NCI-H128 (cell line): ENCODE measurements around the gene ARHGAP30.

Source experiments
- DNase-seq: peaks from one replicate; lab custom pipeline; 2025; ENCODE audit not compliant: unreplicated experiment; lab: John Stamatoyannopoulos, UW

ARHGAP30 gene

GRCh38 chr1:161089938-161090337 is 20.2 kb upstream of the ARHGAP30 start:
- DNase-seq = no peak

DNA sequence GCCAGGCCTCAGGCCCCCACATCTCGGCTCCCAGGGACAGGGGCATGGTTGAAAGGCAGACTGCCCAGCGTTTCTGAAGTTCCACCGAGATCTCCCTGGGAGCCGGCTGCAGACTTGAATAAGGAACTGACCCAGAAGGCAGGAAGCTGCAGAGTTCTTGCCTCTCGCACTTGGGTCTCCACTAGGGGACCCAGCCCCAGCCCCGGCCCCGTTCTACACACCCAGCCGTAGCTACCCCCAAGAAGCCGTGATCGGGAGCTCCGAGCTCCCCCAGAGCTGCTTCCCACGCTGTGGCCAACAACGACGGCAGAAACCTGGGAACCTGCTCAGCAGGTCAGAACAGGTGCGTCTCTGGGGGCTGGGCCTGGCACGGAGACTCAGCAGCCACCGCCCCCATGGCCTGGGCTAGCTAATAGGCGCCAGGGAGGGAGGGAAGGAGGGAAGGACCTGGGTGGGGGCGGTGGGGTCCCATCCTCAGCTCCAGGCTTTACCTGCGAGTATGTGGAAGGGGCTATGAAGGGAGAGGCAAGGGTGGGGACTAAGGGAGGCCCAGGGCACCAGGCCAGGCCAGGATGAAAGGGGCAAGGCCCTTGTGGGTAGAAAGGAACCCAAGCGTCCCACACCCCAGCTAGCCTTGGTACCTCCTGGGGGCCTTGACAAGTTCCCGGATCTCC is 19.7 kb upstream of the ARHGAP30 start, which contains the start of gene NECTIN4:
Gene NECTIN4, minus strand, starts transcription at position 308 of the 674 bp plus-strand sequence. Its CDS starts 262 bp downstream, at position 46.
- no peak for DNase-seq

GRCh38 chr1:161088587-161089110 is 19.0 kb upstream of the ARHGAP30 start:
- DNase-seq = no peak

DNA sequence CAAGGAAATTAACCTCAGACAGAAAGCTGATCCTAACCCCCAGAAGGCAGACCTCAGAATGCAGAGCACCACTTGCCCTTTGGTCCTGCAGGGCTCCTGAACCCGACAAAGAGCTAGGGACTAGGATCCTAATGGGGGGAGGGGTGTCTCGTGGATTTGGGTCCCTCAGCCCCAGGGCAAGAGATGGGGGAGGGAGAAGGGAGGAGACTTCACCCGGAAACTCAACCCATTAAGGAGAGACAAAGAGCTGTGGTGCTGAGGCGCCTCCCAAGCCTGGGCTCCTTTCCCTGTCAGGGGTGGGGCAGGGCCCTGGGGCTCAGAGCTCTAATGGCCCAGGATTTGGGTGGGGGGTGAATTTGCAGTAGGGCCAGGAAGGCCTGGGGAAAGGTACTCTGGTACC is 16.8 kb upstream of the ARHGAP30 start:
- DNase-seq = no peak

- DNase-seq = no peak
Measured at GRCh38 chr1:161085165-161085564, 15.5 kb upstream of the ARHGAP30 start.

DNA sequence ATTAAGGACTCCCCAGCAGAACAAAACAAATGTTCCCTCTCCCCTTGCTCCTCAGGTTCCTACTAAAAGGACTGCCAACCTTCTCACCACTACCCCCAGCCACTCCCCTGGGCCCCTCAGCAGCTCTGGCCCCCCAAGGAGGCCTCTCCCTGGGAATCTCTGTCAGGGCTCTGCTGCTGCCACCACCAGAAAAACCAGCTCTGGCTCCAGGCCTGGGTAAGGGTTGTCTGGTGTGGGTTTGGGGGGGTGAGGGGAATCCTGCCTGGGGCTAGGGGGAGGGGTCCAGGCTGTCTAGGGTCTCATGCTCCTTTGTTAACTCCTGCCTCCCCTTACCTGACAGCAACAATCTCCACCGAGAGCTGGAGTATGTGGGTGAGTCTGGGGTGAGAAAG is 14.9 kb upstream of the ARHGAP30 start:
- DNase-seq = no peak

DNA sequence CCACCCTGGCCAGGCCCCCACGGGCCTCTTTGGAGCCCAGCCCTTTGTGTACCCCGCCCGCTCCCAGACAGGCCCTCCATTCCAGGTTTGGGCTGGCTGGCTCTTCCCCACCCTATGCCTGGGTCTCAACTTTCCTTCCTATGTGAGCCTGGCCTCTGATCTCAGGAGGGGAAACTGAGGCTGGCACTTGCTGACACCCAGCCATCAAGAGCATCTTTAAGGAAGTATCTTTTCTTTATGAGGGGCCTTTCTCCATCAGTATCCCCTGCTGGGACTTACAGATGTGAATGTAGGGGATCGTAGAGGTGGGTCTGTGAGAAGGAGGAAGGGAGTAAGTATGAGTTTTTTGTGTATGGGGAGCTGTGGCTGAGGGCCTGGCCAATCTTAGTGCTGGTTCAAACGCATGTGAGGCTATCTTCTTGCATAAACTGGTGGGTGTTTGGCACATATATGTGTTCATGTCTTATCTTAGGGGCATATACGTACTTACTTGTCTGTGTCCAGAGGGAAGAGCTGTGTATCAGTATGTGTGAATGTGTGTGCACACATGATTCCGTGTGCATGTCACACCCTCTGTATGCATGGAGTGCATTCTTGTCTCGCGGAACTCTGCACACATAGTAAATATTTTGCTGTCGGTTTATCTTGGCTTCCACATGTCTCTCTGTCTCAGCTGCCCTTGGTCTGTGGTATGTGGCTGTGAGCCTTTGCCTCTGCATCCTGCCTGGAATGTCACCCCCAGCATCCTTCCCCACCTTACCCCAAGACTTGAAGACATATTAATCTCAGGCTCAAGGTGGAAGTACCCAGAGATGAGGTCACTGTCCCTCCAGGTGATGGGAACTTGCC is 14.3 kb upstream of the ARHGAP30 start:
- no peak for DNase-seq

- no peak for DNase-seq
Measured at GRCh38 chr1:161082996-161083747, 13.5 kb upstream of the ARHGAP30 start.

GRCh38 chr1:161082483-161082882 is 12.8 kb upstream of the ARHGAP30 start:
- DNase-seq = no peak

- no peak for DNase-seq
Measured at GRCh38 chr1:161081519-161081918, 11.8 kb upstream of the ARHGAP30 start.

DNA sequence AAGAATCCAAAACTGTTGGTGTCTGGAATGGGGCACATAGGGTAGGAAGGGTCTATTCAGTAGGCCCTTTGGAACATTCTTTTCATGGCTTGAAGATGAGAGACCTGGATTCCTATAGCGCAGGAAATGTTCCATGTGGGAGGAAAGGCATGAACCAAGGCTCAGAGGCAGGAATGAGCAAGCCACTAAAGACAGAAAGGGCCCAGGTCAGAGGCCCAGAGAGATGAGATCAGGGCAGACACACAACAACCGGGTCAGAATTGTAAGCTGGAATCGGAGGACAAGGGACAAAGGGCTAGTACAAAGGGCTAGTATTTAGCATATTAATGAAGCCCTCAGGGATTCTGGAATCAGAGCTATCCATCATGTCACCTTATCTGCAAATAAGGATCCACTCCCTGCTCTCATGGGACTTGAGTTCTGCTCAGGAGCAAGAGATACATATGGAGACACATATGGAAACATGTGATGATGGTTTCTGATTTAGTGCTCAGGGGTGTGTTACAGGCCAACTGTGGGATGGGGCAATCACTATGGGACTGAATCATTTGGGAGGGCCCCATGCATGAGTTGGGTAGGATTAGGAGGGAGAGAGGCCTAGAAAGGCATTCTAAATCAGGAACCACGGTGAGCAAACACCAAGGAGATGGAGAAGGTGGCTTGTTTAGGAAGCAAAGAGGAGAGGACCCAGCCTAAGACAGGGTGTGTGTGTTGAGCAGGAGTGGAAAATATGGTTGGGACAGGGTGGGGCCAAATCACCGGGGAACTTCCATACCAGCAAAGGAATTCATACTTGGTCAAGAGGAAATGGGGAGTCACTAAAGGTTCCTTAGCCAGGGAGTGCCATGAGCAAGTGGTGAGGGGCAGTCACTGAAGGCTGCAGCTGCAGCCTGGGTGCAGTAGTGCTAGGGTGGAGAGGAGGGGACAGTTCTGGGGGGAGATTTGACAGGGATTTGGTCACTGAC is 11.0 kb upstream of the ARHGAP30 start:
- no peak for DNase-seq

DNA sequence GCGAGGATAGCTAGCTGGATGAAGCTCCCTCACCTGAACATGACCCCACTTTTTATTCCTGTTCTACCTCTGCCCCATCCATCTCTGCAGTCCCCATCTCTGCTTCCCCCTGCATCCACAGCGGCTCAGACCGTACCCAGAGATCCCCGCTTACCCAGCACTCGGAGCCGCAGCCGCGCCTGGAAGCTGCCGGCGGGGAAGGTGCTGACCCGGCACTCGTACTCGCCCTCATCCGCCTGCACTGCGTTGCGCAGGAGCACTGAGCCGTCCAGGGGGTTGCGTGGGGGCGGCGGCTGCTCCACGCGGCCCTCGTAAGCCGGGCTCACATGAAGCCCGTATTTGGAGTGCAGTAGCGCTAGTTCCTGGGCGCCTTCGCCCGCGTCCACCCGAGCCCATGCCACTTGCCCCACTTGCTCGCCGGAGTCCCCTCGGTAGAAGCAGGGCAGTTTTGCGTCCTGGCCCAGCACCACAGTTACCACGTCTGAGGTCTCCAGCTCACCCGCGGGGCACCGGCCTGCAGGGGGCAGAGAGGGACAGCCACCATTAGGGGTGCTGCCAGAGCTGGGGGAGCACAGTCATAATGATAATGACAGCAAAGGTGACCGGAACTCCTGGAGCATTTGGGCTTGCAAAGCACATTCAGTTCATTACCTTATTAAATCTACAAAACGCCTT is 9.9 kb upstream of the ARHGAP30 start:
- no peak for DNase-seq

DNA sequence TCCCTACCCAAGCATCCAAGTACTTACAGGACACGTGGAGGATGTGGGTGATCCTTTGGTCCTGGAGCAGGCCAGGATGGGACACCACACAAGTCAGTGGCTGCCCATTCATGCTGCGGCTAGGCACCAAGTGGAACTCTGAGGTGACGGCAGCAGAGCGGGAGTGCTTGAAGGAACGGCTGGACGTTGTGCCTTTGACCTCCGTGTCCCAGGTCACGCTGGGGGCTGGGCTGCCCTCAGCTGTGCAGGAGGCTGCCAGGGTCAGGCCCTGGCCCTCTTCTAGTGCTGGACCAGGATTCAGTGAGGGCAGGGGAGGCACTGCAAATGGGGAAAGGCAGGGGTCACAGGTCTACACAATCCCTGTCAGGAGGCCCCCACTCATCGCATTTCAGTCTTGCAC is 7.7 kb upstream of the ARHGAP30 start:
- no peak for DNase-seq

DNA sequence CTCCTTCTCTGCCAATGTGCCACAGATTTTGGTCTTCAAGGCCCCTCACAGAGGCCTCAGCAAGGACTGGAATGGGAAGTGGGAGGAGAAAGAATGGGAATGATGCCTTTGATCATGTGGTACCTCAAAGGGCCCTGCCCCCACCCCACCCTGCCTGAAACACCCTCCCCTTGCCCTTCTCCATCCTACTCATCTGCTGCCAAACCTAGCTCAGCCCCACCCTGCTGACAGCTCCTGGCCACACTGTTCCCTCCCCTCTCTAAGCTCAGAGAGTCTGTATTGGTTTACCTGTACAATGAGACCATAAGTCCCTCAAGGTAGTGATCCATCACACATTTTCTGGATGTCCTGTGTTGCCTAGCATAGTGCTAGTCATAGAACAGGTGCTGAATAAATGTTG is 6.7 kb upstream of the ARHGAP30 start:
- no peak for DNase-seq

GRCh38 chr1:161074676-161075368 is 5.1 kb upstream of the ARHGAP30 start:
- DNase-seq = no peak

DNA sequence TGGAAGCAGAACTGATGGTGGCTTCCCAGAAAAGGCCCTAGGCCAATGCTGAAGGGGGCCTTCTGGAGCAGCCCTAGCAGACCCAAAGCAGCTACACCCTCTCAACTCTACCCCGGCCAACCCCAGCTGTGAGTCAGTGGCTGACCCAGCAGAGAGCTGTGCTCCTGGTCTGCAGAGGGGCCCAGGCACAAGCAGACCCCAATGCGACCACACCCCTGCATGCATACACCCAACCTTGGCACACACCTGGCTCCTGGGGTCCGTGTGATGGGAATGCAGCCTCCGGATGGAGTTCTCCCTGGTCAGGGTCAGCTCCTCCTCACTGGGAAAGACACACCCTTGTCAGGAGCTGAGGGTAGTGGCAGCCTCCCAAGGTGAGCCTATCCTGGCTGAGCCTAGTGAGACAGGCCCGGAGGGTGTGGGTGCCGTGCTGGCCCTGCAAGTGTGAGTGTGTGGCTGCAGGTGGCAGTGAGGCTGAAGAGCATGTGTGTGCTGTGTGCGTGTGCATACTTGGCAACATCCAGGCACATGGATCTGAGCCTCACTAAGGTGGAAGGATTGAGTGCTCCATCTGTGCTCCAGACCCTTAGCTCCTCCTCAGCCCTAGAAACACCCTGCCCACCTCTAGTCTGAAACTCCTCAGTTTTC is 3.9 kb upstream of the ARHGAP30 start:
- no peak for DNase-seq

GRCh38 chr1:161072751-161073449 is 3.2 kb upstream of the ARHGAP30 start:
- no peak for DNase-seq

DNA sequence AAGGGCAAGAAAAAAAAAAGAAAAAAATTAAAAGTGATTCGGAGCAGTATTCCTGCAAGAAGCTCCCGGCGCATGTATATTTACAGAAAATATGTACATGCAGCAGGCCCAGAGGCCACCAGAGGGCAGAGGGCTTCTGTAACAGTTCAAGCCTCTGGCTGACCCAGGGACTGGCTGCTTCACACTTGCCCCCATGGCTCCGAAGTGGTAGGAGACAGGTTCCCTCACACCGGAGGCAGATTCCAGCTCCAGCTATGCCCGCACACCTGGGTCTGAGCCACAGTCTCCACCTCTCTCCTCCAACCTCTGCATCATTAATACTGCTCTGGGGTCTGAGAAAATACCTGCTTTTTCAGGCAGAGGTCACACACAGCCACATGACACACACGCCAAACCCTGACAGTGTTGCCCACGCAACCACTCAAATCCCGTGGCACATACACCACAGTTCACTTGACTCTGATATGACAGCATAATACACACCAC is 2.2 kb upstream of the ARHGAP30 start:
- no peak for DNase-seq
